HEK293T (cell line): ENCODE measurements around the gene KIT.

Experiments used
- ARNT ChIP-seq: fragments of 450-650 bp; IDR thresholded peaks from 2 replicates; pipeline ENCODE4 v1.6.1; 2017; ENCODE audit warnings: mild to moderate bottlenecking
- BHLHE40 ChIP-seq: fragments of 450-650 bp; IDR thresholded peaks from 2 replicates; pipeline ENCODE4 v1.6.1; 2016; ENCODE audit warnings: mild to moderate bottlenecking, moderate library complexity, borderline replicate concordance
- ELF4 ChIP-seq: fragments of 450-650 bp; IDR thresholded peaks from 2 replicates; pipeline ENCODE4 v1.6.1; 2017; ENCODE audit warnings: antibody characterized with exemption
- FOXA1 ChIP-seq: fragments of 450-650 bp; IDR thresholded peaks from 2 replicates; pipeline ENCODE4 v1.6.1; 2016; ENCODE audit warnings: mild to moderate bottlenecking
- FOXK2 ChIP-seq: fragments of 450-650 bp; IDR thresholded peaks from 2 replicates; pipeline ENCODE4 v1.6.1; 2016; ENCODE audit warnings: mild to moderate bottlenecking
- FOXM1 ChIP-seq: fragments of 450-650 bp; IDR thresholded peaks from 2 replicates; pipeline ENCODE4 v1.6.1; 2017; ENCODE audit warnings: mild to moderate bottlenecking, borderline replicate concordance
- HDGF ChIP-seq: fragments of 450-650 bp; IDR thresholded peaks from 2 replicates; pipeline ENCODE4 v1.6.1; 2017; ENCODE audit warnings: antibody characterized with exemption, borderline replicate concordance
- NFRKB ChIP-seq: fragments of 450-650 bp; IDR thresholded peaks from 2 replicates; pipeline ENCODE4 v1.6.1; 2016; ENCODE audit warnings: mild to moderate bottlenecking, moderate library complexity
- SP1 ChIP-seq: fragments of 450-650 bp; IDR thresholded peaks from 2 replicates; pipeline ENCODE4 v1.6.1; 2017
- SUZ12 ChIP-seq: fragments of 450-650 bp; IDR thresholded peaks from 2 replicates; pipeline ENCODE4 v1.6.1; 2016; ENCODE audit warnings: mild to moderate bottlenecking
- ZNF384 ChIP-seq: fragments of 450-650 bp; IDR thresholded peaks from 2 replicates; pipeline ENCODE4 v1.6.1; 2016

GRCh38 chr4:54645830-54646229, 11.9 kb upstream of the KIT start:
- TF ChIP-seq ZNF384 (no peak), HDGF (no peak), SUZ12 (no peak), FOXK2 (no peak), ARNT (no peak), SP1 (no peak), ELF4 (no peak), FOXM1 (no peak), BHLHE40 (no peak), NFRKB (no peak), FOXA1 (no peak)
